Progenitor cell of endocrine pancreas (in vitro differentiated cells): Measurements from ENCODE around the gene RABL6. TPM values are rescaled to one million over a fixed set of nuclear protein-coding genes. Genes with fewer than 3 reads are reported as not detected.
"Not testable (repeated sequence)": the region's sequence is repeated elsewhere in the genome, so short reads cannot be mapped to it uniquely, and the experiment has no call there.

Experiments used
- DNase-seq: peaks from one replicate; pipeline ENCODE4 v3.0.0; 2021; ENCODE audit warnings: low spot score; ENCODE audit not compliant: unreplicated experiment
- H3K27ac Mint-ChIP-seq: 2 replicates; pipeline ENCODE4 v1.8.0; 2021; ENCODE audit warnings: mild to moderate bottlenecking, moderate library complexity, mixed read lengths
- H3K27me3 Mint-ChIP-seq: 2 replicates; pipeline ENCODE4 v1.8.0; 2021; ENCODE audit warnings: mixed read lengths
- H3K36me3 Mint-ChIP-seq: 2 replicates; pipeline ENCODE4 v1.8.0; 2022; ENCODE audit warnings: mixed read lengths; ENCODE audit not compliant: insufficient read depth
- H3K4me1 Mint-ChIP-seq: 2 replicates; pipeline ENCODE4 v1.8.0; 2021; ENCODE audit warnings: low read depth, mixed read lengths
- H3K4me3 Mint-ChIP-seq: 2 replicates; pipeline ENCODE4 v1.8.0; 2021; ENCODE audit warnings: low read depth, mild to moderate bottlenecking, moderate library complexity, mixed read lengths
- H3K9me3 Mint-ChIP-seq: 2 replicates; pipeline ENCODE4 v1.8.0; 2021; ENCODE audit warnings: low read depth, mixed read lengths
- CTCF ChIP-seq: fragments of 200-600 bp; sonication (generic); IDR thresholded peaks from one replicate; pipeline ENCODE4 v1.5.0; 2021; ENCODE audit warnings: antibody characterized with exemption, mild to moderate bottlenecking; ENCODE audit not compliant: unreplicated experiment
- total RNA-seq: library from RNA; stranded (reverse); gene quantifications from 2 replicates; pipeline ENCODE4 v1.2.1, GENCODE V29; 2021

Gene RABL6
- total RNA-seq, 1 donor from 2014 or later, result 129 TPM

GRCh38 chr9:136786451-136786850, 21.3 kb upstream of the RABL6 start:
- TF ChIP-seq CTCF, result no peak
- no peaks in the 10 kb centered on the region for H3K27me3 Mint-ChIP-seq
- no peaks in the 10 kb centered on the region for H3K9me3 Mint-ChIP-seq
- H3K27ac Mint-ChIP-seq, result no peak overlapping the region
- H3K4me1 Mint-ChIP-seq, result peaks cover 45% of the 10 kb centered on the region
- DNase-seq, result no peak
- H3K36me3 Mint-ChIP-seq, result no peaks in the 10 kb centered on the region
- H3K4me3 Mint-ChIP-seq, result no peak overlapping the region

GRCh38 chr9:136786983-136787382, 20.8 kb upstream of the RABL6 start:
- H3K9me3 Mint-ChIP-seq, H3K27me3 Mint-ChIP-seq, H3K4me3 Mint-ChIP-seq, H3K27ac Mint-ChIP-seq, H3K36me3 Mint-ChIP-seq, DNase-seq: not testable (repeated sequence)
- H3K4me1 Mint-ChIP-seq, result peaks cover 44% of the 10 kb centered on the region

- H3K4me1 Mint-ChIP-seq, result peaks cover 45% of the 10 kb centered on the region
- DNase-seq, result peak; percentile 70
- H3K9me3 Mint-ChIP-seq, result no peaks in the 10 kb centered on the region
- peak; percentile 83 for TF ChIP-seq CTCF
- no peaks in the 10 kb centered on the region for H3K27me3 Mint-ChIP-seq
- peak overlapping the region; percentile 92 for H3K27ac Mint-ChIP-seq
- H3K4me3 Mint-ChIP-seq, result peak overlapping the region; percentile 32
- no peaks in the 10 kb centered on the region for H3K36me3 Mint-ChIP-seq
Measured at GRCh38 chr9:136787690-136788400, 19.9 kb upstream of the RABL6 start.

- peaks cover 44% of the 10 kb centered on the region for H3K4me1 Mint-ChIP-seq
Measured at GRCh38 chr9:136788644-136789522, 18.9 kb upstream of the RABL6 start.

GRCh38 chr9:136789523-136789937, 18.2 kb upstream of the RABL6 start:
- no peaks in the 10 kb centered on the region for H3K9me3 Mint-ChIP-seq
- DNase-seq, result no peak
- H3K27me3 Mint-ChIP-seq, result no peaks in the 10 kb centered on the region
- H3K4me1 Mint-ChIP-seq, result peaks cover 42% of the 10 kb centered on the region
- peak overlapping the region; percentile 46 for H3K4me3 Mint-ChIP-seq
- H3K27ac Mint-ChIP-seq, result peak overlapping the region; percentile 92
- H3K36me3 Mint-ChIP-seq, result peaks cover 4% of the 10 kb centered on the region
- no peak for TF ChIP-seq CTCF

More at GRCh38 chr9:136788644-136789522, 18.9 kb upstream of the RABL6 start:
- not testable (repeated sequence) for H3K9me3 Mint-ChIP-seq, DNase-seq, H3K36me3 Mint-ChIP-seq, H3K27me3 Mint-ChIP-seq
- peak overlapping the region; percentile 92 for H3K27ac Mint-ChIP-seq
- H3K4me3 Mint-ChIP-seq, result peak overlapping the region; percentile 32
